Keratinocyte (primary cell): ENCODE results near the gene R3HCC1L. TPM values are rescaled to one million over a fixed set of nuclear protein-coding genes. Genes with fewer than 3 reads are reported as not detected.
A peak's percentile ranks its signal among the peaks of the same experiment; 100 is the strongest.

Source experiments
- DNase-seq: peaks from one replicate; pipeline ENCODE4 v3.0.0-alpha.2; 2011; ENCODE audit warnings: low read depth, missing footprints, low spot score
- FAIRE-seq: peaks from 2 replicates; lab custom pipeline; 2011; peaks lifted over from hg19 to GRCh38; lab: Jason Lieb, UNC
- H2AFZ ChIP-seq: 2 replicates; pipeline ENCODE4 v1.6.0; 2012; ENCODE audit warnings: low read length, control low read depth, inconsistent platforms; ENCODE audit not compliant: control insufficient read depth
- H3K27ac ChIP-seq: 2 replicates; pipeline ENCODE4 v1.5.1; 2011; ENCODE audit warnings: low read length; ENCODE audit not compliant: control insufficient read depth, insufficient read depth
- H3K27me3 ChIP-seq: 3 replicates; pipeline ENCODE4 v1.6.0; 2011; ENCODE audit warnings: low read length; ENCODE audit not compliant: control insufficient read depth, insufficient read depth; ENCODE audit errors: extremely low read depth
- H3K36me3 ChIP-seq, 2 experiments: 2 replicates in 1 of 2; 3 replicates in 1 of 2; pipeline ENCODE4 v1.5.1; 2011; ENCODE audit warnings: low read length in 2 of 2, mild to moderate bottlenecking in 1 of 2; ENCODE audit not compliant: control insufficient read depth in 2 of 2, insufficient read depth in 2 of 2; ENCODE audit errors: extremely low read depth in 1 of 2
- H3K4me1 ChIP-seq: 3 replicates; pipeline ENCODE4 v1.5.1; 2011; ENCODE audit warnings: low read length; ENCODE audit not compliant: control insufficient read depth, insufficient read depth; ENCODE audit errors: extremely low read depth
- H3K4me2 ChIP-seq: 3 replicates; pipeline ENCODE4 v1.6.0; 2011; ENCODE audit warnings: low read depth, low read length; ENCODE audit not compliant: control insufficient read depth, insufficient read depth; ENCODE audit errors: extremely low read depth
- H3K4me3 ChIP-seq, 3 experiments: fragments of 200-600 bp in 1 of 3; sonication (generic) in 1 of 3; 2 replicates in 2 of 3; 3 replicates in 1 of 3; pipeline ENCODE4 v1.5.1; 2011 to 2016; ENCODE audit warnings: low read length in 3 of 3, mild to moderate bottlenecking in 3 of 3, control low read depth in 2 of 3, inconsistent platforms in 1 of 3, low read depth in 1 of 3, mixed read lengths in 1 of 3, mixed run types in 1 of 3, moderate library complexity in 1 of 3; ENCODE audit not compliant: control insufficient read depth in 2 of 3, insufficient read depth in 2 of 3; ENCODE audit errors: extremely low read depth in 1 of 3
- H3K79me2 ChIP-seq: 2 replicates; pipeline ENCODE4 v1.6.0; 2012; ENCODE audit warnings: low read length; ENCODE audit not compliant: control insufficient read depth, insufficient read depth
- H3K9ac ChIP-seq: 3 replicates; pipeline ENCODE4 v1.6.0; 2011; ENCODE audit warnings: low read length; ENCODE audit not compliant: control insufficient read depth, insufficient read depth; ENCODE audit errors: extremely low read depth
- H3K9me1 ChIP-seq: 3 replicates; pipeline ENCODE4 v1.6.0; 2011; ENCODE audit warnings: low read length; ENCODE audit not compliant: control insufficient read depth, insufficient read depth; ENCODE audit errors: extremely low read depth
- H3K9me3 ChIP-seq: 2 replicates; pipeline ENCODE4 v1.5.1; 2012; ENCODE audit warnings: low read depth, low read length; ENCODE audit not compliant: control insufficient read depth
- H4K20me1 ChIP-seq: 3 replicates; pipeline ENCODE4 v1.6.0; 2011; ENCODE audit warnings: low read length; ENCODE audit not compliant: control insufficient read depth, insufficient read depth; ENCODE audit errors: extremely low read depth
- EZH2 ChIP-seq: IDR thresholded peaks from one replicate; pipeline ENCODE4 v1.6.1; 2012; ENCODE audit warnings: inconsistent platforms, mild to moderate bottlenecking, low read length, moderate library complexity
- dilution Hi-C: fragments of 300-500 bp; cut with MboI; formaldehyde crosslinking; loops from one replicate; pipeline ENCODE4 v1.7.0; 2020; ENCODE audit warnings: low sequenced_read_pairs; ENCODE audit not compliant: extremely low pct_ligation_motif_present
- polyA plus RNA-seq, 5 experiments: library from polyadenylated mRNA; depleted of rRNA in 3 of 5; stranded (reverse) in 3 of 5; stranded (forward) in 1 of 5; unstranded in 1 of 5; fragments of >200 nt; gene quantifications; 1 replicate in 1 of 5; 2 replicates in 3 of 5; 3 replicates in 1 of 5; pipeline versions ENCODE4 v1.2.1 to v1.2.3, GENCODE V29; 2011 to 2012; ENCODE audit warnings: missing spikeins in 2 of 5, low read depth in 1 of 5, low replicate concordance in 1 of 5
- TF ChIP-seq, protein P1 (sequence below), 3 experiments: IDR thresholded peaks in 1 of 3; conservative IDR thresholded peaks in 1 of 3; optimal IDR thresholded peaks in 1 of 3; 2 replicates in 2 of 3; 3 replicates in 1 of 3; pipeline versions ENCODE3 to v1.5.1; 2011; ENCODE audit warnings: low read length in 3 of 3, mild to moderate bottlenecking in 3 of 3, moderate library complexity in 2 of 3, control low read depth in 1 of 3, inconsistent platforms in 1 of 3; ENCODE audit not compliant: insufficient read depth in 2 of 3; ENCODE audit errors: extremely low read depth in 1 of 3

Gene R3HCC1L
- polyA plus RNA-seq, 1 donor (not counting 4 experiments of a cell fraction or from before 2014, with no cell fraction given), result 11.7 TPM

- no peaks in the 10 kb centered on the region for H3K9me1 ChIP-seq
- TF ChIP-seq, protein P1, sequence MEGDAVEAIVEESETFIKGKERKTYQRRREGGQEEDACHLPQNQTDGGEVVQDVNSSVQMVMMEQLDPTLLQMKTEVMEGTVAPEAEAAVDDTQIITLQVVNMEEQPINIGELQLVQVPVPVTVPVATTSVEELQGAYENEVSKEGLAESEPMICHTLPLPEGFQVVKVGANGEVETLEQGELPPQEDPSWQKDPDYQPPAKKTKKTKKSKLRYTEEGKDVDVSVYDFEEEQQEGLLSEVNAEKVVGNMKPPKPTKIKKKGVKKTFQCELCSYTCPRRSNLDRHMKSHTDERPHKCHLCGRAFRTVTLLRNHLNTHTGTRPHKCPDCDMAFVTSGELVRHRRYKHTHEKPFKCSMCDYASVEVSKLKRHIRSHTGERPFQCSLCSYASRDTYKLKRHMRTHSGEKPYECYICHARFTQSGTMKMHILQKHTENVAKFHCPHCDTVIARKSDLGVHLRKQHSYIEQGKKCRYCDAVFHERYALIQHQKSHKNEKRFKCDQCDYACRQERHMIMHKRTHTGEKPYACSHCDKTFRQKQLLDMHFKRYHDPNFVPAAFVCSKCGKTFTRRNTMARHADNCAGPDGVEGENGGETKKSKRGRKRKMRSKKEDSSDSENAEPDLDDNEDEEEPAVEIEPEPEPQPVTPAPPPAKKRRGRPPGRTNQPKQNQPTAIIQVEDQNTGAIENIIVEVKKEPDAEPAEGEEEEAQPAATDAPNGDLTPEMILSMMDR (optimal IDR thresholded peaks at IDR 0.05 in 1 of 3, IDR thresholded peaks at IDR 0.05 in 1 of 3, conservative IDR thresholded peaks at IDR 0.05 in 1 of 3; ENCODE audit: extremely low read depth in 1 of 3, insufficient read depth in 2 of 3, low read length in 3 of 3), result no peak
- no peak overlapping the region for H2AFZ ChIP-seq
- no peaks in the 10 kb centered on the region for H4K20me1 ChIP-seq
- no peaks in the 10 kb centered on the region for H3K9me3 ChIP-seq
- H3K4me2 ChIP-seq, result no peak overlapping the region
- H3K79me2 ChIP-seq, result peaks cover 9% of the 10 kb centered on the region
- DNase-seq, result no peak
- H3K36me3 ChIP-seq, result peaks cover 1 to 4% of the 10 kb centered on the region in 2 experiments
- H3K27ac ChIP-seq, result no peak overlapping the region
- H3K4me3 ChIP-seq, result no peak overlapping the region
- no peaks in the 10 kb centered on the region for H3K27me3 ChIP-seq
- peaks cover 14% of the 10 kb centered on the region for H3K4me1 ChIP-seq
- no peak for FAIRE-seq
- no peak overlapping the region for H3K9ac ChIP-seq
- dilution Hi-C loops, result no loop called here
These were observed 75.0 kb downstream of the R3HCC1L start for GRCh38 chr10:98209441-98209840.

- Histone ChIP-seq H3K9me3 (no peaks in the 10 kb centered on the region), H3K9me1 (no peaks in the 10 kb centered on the region), H3K9ac (no peak overlapping the region), H3K4me3 (no peak overlapping the region), H3K27me3 (no peaks in the 10 kb centered on the region), H3K4me2 (peak overlapping the region; percentile 25), H4K20me1 (no peaks in the 10 kb centered on the region), H2AFZ (no peak overlapping the region), H3K79me2 (peaks cover 20% of the 10 kb centered on the region), H3K4me1 (peaks cover 14% of the 10 kb centered on the region), H3K36me3 (peaks cover 1 to 4% of the 10 kb centered on the region in 2 experiments), H3K27ac (no peak overlapping the region)
- dilution Hi-C loops, result no loop called here
- TF ChIP-seq, protein P1 (optimal IDR thresholded peaks at IDR 0.05 in 1 of 3, IDR thresholded peaks at IDR 0.05 in 1 of 3, conservative IDR thresholded peaks at IDR 0.05 in 1 of 3; ENCODE audit: extremely low read depth in 1 of 3, insufficient read depth in 2 of 3, low read length in 3 of 3), result no peak
- TF ChIP-seq EZH2, result no peak
- DNase-seq (no peak), FAIRE-seq (peak; percentile 13)
These were observed 77.7 kb downstream of the R3HCC1L start for GRCh38 chr10:98212196-98212595.
